ENCODE data around the gene PHKA1.
"Not testable (repeated sequence)": the region's sequence is repeated elsewhere in the genome, so short reads cannot be mapped to it uniquely, and the experiment has no call there.

PHKA1 gene

GRCh38 chrX:72713599-72714477 is at the start of gene PHKA1:
PHKA1 (minus strand) TSS chrX:72714306; CDS start chrX:72713880, 426 bp downstream.
- not testable (repeated sequence) for DNase-seq (ENCODE audit: low read depth in 2 of 2)

- not testable (repeated sequence) for DNase-seq (ENCODE audit: low read depth in 2 of 2)
Measured at GRCh38 chrX:72760454-72760853, 46.3 kb upstream of the PHKA1 start.

DNA sequence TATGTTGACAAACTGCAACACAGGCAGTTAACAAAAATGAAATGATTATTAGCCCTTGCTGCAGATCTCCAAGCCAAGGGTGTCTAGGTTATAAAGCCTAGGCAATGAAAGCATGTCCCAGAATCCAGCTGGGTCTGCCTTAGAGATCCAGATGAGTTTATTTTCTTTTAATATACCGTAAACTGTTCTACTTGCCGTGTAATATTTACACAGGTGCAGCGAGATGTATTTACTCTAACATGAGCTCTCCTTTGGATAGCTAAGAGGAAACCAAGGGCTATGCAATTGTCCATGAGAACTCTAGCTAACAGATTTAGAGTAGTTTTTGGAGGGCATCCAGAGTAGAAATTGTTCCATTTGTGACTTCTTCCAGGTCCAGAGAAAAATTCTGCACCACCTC is 34.4 kb upstream of the PHKA1 start:
- DNase-seq (ENCODE audit: low read depth in 2 of 2): not testable (repeated sequence)

- not testable (repeated sequence) for DNase-seq (ENCODE audit: low read depth in 2 of 2)
Measured at GRCh38 chrX:72745546-72745945, 31.4 kb upstream of the PHKA1 start.

- DNase-seq (ENCODE audit: low read depth in 2 of 2): no peak
Measured at GRCh38 chrX:72735561-72735960, 21.5 kb upstream of the PHKA1 start.

GRCh38 chrX:72733636-72734035 is 19.5 kb upstream of the PHKA1 start:
- DNase-seq (ENCODE audit: low read depth in 2 of 2): not testable (repeated sequence)

- DNase-seq (ENCODE audit: low read depth in 2 of 2): no peak
Measured at GRCh38 chrX:72727846-72728245, 13.7 kb upstream of the PHKA1 start.

GRCh38 chrX:72716766-72717165 is 2.7 kb upstream of the PHKA1 start:
- DNase-seq (ENCODE audit: low read depth in 2 of 2): no peak

GRCh38 chrX:72715546-72715945 is 1.4 kb upstream of the PHKA1 start:
- DNase-seq (ENCODE audit: low read depth in 2 of 2): no peak

- no peak for DNase-seq (ENCODE audit: low read depth in 2 of 2)
Measured at GRCh38 chrX:72714478-72714916, 391 bp upstream of the PHKA1 start.

- no peak for DNase-seq (ENCODE audit: low read depth in 2 of 2)
Measured at GRCh38 chrX:72713130-72713529, 976 bp downstream of the PHKA1 start.

DNA sequence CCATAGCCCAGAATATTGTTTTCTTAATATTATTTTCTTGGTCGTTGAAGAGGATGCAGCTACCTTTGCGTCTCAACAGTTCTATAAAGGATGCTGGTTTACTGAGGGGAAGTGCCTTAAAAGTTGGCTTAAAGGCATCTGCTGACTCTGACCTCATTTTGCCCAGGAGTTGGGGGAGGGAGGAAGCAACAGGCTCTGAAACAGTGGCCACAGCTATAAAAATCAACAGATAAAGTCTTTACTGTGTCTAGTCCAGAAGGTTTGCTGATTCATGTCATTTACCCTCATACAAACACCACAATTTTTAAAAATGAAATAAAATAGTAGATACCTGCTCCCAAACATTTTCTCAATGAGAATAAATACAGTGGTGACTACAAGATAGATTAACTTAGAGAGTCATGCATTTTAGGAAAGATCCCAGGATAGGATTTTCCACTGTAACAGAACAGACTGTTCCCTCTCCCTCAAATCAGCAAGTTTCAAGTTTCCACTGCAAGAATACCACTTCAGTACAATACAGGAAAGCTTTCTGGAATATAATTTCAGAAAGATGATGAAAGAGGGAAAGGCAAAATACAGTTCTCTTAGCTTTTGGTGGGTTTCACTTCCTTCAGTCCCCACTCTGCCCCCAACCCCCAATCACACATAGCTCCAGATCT is 1.9 kb downstream of the PHKA1 start:
- no peak for DNase-seq (ENCODE audit: low read depth in 2 of 2)

GRCh38 chrX:72705814-72706213 is 8.3 kb downstream of the PHKA1 start:
- DNase-seq (ENCODE audit: low read depth in 2 of 2): no peak

DNA sequence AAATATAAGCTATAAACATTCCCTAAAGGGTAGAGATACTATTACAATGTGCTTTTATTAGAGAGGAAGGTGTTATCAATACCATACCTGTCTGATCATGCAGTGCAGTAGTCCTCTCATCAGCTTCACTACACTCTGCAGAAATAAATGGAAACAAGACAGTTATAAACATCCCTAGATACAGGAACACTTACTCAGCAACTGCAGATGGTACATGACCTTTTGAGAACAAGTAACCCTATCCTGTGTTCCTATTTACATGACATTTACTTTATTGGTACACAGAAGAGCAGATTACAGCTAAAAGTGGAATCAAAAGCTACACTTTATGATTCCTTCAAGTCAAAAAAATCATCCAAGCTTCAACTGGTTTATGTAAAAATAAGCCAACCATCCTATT is 9.0 kb downstream of the PHKA1 start:
- no peak for DNase-seq (ENCODE audit: low read depth in 2 of 2)

GRCh38 chrX:72694170-72694569 is 19.9 kb downstream of the PHKA1 start:
- no peak for DNase-seq (ENCODE audit: low read depth in 2 of 2)

DNA sequence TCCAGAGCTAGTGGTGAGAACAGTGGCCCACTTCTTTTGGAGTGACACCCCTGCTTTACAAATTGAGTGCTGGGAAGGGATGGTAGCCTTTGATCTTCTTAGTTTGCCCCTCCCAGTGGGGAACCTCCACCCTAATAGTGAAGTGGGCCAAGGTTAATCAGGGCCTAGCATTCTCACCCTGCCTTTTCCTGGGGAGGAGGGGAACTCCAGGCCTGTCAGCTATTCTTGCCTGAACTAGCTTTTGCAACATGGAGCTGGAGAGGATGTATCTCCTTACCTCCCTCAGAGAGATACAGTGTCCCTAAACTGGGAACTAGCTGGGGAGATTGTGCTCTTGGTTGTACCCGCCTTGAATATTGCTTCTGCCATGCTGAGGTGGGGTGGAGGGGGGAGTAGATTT is 20.6 kb downstream of the PHKA1 start:
- DNase-seq (ENCODE audit: low read depth in 2 of 2): no peak

- no peak for DNase-seq (ENCODE audit: low read depth in 2 of 2)
Measured at GRCh38 chrX:72687396-72687795, 26.7 kb downstream of the PHKA1 start.

DNA sequence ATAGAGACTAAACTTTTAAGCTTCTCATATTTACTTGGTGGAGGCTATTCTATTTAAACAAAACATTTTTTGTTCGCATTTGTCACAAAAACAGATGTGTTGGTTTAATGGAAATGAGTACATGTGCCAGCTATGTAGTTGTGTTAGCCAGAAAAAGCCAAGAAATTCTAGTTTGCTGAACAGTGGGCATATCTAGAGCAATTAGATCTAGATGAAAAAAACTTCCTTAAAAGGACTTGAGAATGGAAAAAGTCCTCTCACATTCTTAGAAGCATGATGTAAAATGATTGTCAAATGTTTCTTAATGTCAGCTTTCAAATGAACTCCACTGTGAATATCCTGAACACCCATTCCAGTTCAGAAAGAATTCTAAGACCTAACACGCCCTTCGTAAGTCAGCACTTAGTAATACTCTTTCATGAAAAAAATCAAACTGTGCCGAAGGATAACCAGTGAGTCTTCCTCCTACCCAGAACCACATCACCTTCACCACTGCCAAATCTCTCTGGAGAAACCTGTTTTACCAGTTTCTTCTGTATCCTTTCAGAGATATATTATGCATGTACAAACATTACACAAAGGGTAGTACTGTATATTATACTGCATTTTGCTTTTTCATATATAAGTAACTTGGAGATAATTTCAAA is 28.2 kb downstream of the PHKA1 start:
- DNase-seq (ENCODE audit: low read depth in 2 of 2): no peak

DNA sequence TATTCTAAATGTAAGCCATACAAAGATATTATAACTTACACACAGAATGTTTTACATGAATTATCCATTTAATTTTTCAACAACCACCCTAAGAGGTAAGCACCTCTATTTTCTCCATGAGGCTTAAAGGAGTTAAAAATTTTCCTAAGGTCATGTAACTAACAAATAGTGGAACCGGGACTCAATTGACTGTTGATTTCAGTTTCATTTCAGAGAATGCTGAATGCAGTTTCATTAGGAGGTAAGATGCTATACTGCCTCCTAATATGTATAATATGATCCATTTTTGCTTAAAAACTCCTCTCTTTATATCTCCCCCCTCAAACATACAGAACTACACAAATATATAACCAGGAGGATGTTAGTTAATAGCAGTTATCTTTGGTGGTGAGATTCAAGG is 29.1 kb downstream of the PHKA1 start:
- DNase-seq (ENCODE audit: low read depth in 2 of 2): no peak

DNA sequence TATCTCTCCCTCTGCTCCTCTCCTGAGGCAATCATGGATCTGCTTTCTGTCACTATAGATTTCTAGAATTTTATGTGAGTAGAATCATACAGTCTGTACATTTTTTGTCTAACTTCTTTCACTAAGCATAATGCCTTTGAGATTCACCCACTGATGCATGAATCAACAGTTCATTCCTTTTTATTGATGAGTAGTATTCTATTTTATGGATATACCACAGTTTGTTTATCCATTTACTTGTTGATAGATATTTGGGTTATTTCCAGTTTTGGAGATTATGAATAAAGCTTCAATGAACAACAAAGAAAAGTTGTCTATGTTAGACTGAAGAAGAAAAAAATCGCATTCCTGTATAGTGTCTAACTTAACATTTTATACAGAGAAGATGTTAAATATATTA is 30.5 kb downstream of the PHKA1 start:
- DNase-seq (ENCODE audit: low read depth in 2 of 2): no peak

DNA sequence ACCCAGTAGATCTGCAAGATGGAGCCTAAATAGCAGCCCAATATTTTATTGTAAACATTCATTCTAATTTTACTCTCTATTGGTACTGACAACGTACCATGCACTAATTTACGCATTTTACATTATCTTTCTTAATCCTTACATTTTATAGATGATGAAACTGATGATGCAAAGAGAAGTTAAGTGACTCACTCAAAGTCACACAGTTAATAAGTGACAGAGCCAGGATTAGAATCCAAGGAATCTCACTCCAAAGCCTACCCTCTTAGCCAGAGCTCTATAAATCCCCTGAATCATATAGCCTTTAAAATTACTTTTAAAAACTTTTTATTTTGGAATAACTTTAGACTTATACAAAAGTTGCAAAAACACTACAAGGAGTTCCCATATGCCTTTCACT is 37.6 kb downstream of the PHKA1 start:
- no peak for DNase-seq (ENCODE audit: low read depth in 2 of 2)

DNA sequence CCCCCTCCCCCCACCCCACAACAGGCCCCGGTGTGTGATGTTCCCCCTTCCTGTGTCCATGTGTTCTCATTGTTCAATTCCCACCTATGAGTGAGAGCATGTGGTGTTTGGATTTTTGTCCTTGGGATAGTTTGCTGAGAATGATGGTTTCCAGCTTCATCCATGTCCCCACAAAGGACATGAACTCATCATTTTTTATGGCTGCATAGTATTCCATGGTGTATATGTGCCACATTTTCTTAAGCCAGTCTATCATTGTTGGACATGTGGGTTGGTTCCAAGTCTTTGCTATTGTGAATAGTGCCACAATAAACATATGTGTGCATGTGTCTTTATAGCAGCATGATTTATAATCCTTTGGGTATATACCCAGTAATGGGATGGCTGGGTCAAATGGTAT is 40.2 kb downstream of the PHKA1 start:
- DNase-seq (ENCODE audit: low read depth in 2 of 2): not testable (repeated sequence)

DNA sequence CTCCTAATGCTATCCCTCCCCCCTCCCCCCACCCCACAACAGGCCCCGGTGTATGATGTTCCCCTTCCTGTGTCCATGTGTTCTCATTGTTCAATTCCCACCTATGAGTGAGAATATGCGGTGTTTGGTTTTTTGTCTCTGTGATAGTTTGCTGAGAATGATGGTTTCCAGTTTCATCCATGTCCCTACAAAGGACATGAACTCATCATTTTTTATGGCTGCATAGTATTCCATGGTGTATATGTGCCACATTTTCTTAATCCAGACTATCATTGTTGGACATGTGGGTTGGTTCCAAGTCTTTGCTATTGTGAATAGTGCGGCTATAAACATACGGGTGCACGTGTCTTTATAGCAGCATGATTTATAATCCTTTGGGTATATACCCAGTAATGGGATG is 44.6 kb downstream of the PHKA1 start:
- not testable (repeated sequence) for DNase-seq (ENCODE audit: low read depth in 2 of 2)

All from stimulated activated CD8-positive, alpha-beta memory T cell treated with anti-CD3 and anti-CD28 coated beads, Interleukin-7, amount 100 ng/mL, for 1 hour (primary cell).